VCaP (cell line): ENCODE results near the gene CFAP43.

Experiments
- H3K27ac ChIP-seq: fragments of 450-650 bp; 2 replicates; pipeline ENCODE4 v1.5.1; 2017
- CTCF ChIP-seq: fragments of 450-650 bp; conservative IDR thresholded peaks from 2 replicates; pipeline ENCODE4 v1.5.1; 2017; ENCODE audit warnings: mild to moderate bottlenecking, moderate library complexity

The CFAP43 gene

GRCh38 chr10:104120512-104120902 lies 111.7 kb downstream of the CFAP43 start:
- no peak for TF ChIP-seq CTCF
- H3K27ac ChIP-seq = peak overlapping the region; percentile 89

GRCh38 chr10:104119996-104120395 lies 112.2 kb downstream of the CFAP43 start:
- no peak overlapping the region for H3K27ac ChIP-seq
- TF ChIP-seq CTCF = no peak

- no peak for TF ChIP-seq CTCF
- H3K27ac ChIP-seq = no peak overlapping the region
Measured at GRCh38 chr10:104117839-104118323, 114.3 kb downstream of the CFAP43 start.

- no peak overlapping the region for H3K27ac ChIP-seq
- TF ChIP-seq CTCF = no peak
Measured at GRCh38 chr10:104113376-104113956, 118.7 kb downstream of the CFAP43 start.

- TF ChIP-seq CTCF = no peak
- no peak overlapping the region for H3K27ac ChIP-seq
Measured at GRCh38 chr10:104109908-104110662, 122.1 kb downstream of the CFAP43 start.

- TF ChIP-seq CTCF = no peak
- H3K27ac ChIP-seq = no peak overlapping the region
Measured at GRCh38 chr10:104104926-104105325, 127.2 kb downstream of the CFAP43 start.

- no peak overlapping the region for H3K27ac ChIP-seq
- no peak for TF ChIP-seq CTCF
Measured at GRCh38 chr10:104104418-104104817, 127.7 kb downstream of the CFAP43 start.
